GM23338 (cell line): Measurements from ENCODE around the gene CELSR3.

Experiments used
- POLR2AphosphoS5 ChIP-seq: IDR thresholded peaks from 2 replicates; pipeline ENCODE4 v1.6.1; 2016; ENCODE audit warnings: antibody characterized with exemption, low read depth
- REST ChIP-seq: IDR thresholded peaks from one replicate; pipeline ENCODE4 v1.6.1; 2018; ENCODE audit warnings: antibody characterized with exemption; ENCODE audit not compliant: unreplicated experiment
- TF ChIP-seq, protein P1 (sequence below), 2 experiments: fragments of 200-600 bp in 1 of 2; sonication (generic) in 1 of 2; conservative IDR thresholded peaks; 2 replicates each; pipeline versions ENCODE4 v1.5.1 to v1.6.1; 2016 to 2017; ENCODE audit warnings: antibody characterized with exemption in 2 of 2, low read depth in 2 of 2, mild to moderate bottlenecking in 2 of 2, moderate library complexity in 1 of 2

DNA sequence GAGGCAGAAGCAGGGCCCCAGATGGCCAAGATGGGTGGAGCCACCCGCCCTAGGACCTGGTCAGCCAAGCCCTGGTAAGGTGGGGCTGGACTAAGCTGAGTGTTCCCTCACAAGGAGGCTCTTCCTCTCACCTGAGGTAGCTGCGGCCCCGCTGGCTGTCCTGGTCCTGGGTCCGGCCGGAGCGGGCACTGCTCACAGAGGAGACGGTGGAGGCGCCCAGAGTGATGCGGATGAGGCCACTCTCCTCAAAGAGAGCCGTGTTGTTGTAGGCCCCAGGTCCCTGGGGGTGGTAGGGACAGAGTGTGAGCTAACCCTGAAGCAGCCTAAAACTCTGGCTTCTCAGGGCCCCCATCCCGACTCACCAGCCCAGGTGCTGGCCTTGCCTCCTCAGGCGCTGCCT, 20.1 kb downstream of the CELSR3 start:
- TF ChIP-seq, protein P1, sequence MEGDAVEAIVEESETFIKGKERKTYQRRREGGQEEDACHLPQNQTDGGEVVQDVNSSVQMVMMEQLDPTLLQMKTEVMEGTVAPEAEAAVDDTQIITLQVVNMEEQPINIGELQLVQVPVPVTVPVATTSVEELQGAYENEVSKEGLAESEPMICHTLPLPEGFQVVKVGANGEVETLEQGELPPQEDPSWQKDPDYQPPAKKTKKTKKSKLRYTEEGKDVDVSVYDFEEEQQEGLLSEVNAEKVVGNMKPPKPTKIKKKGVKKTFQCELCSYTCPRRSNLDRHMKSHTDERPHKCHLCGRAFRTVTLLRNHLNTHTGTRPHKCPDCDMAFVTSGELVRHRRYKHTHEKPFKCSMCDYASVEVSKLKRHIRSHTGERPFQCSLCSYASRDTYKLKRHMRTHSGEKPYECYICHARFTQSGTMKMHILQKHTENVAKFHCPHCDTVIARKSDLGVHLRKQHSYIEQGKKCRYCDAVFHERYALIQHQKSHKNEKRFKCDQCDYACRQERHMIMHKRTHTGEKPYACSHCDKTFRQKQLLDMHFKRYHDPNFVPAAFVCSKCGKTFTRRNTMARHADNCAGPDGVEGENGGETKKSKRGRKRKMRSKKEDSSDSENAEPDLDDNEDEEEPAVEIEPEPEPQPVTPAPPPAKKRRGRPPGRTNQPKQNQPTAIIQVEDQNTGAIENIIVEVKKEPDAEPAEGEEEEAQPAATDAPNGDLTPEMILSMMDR (conservative IDR thresholded peaks at IDR 0.05; ENCODE audit: low read depth in 2 of 2): no peak
- TF ChIP-seq REST (no peak), POLR2AphosphoS5 (no peak)
